GM12878 (cell line): ENCODE measurements around the gene PTP4A1. TPM values are rescaled to one million over a fixed set of nuclear protein-coding genes. Genes with fewer than 3 reads are reported as not detected.

ENCODE experiments used
- BHLHE40 ChIP-seq, 2 experiments: fragments of 450-650 bp in 1 of 2; IDR thresholded peaks; 2 replicates each; pipeline ENCODE4 v1.6.1; 2011 to 2017; ENCODE audit warnings: low read depth in 2 of 2, borderline replicate concordance in 1 of 2, improper control_type of control experiment in 1 of 2, low read length in 1 of 2, mild to moderate bottlenecking in 1 of 2
- CBFB ChIP-seq: IDR thresholded peaks from 2 replicates; pipeline ENCODE4 v1.6.1; 2016; ENCODE audit warnings: antibody characterized with exemption, low read depth
- CBX5 ChIP-seq: sonication (generic); IDR thresholded peaks from 2 replicates; pipeline ENCODE4 v1.6.1; 2016; ENCODE audit warnings: low read depth, moderate library complexity, mild to moderate bottlenecking, inconsistent platforms
- CREM ChIP-seq: IDR thresholded peaks from 2 replicates; pipeline ENCODE4 v1.6.1; 2014; ENCODE audit warnings: antibody characterized with exemption, low read depth
- DPF2 ChIP-seq: fragments of 450-650 bp; IDR thresholded peaks from 2 replicates; pipeline ENCODE4 v1.6.1; 2017; ENCODE audit warnings: mild to moderate bottlenecking
- E4F1 ChIP-seq: fragments of 450-650 bp; IDR thresholded peaks from 2 replicates; pipeline ENCODE4 v1.6.1; 2018; ENCODE audit warnings: borderline replicate concordance, mild to moderate bottlenecking; ENCODE audit not compliant: partially characterized antibody
- ESRRA ChIP-seq: IDR thresholded peaks from 2 replicates; pipeline ENCODE4 v1.6.1; 2012; ENCODE audit warnings: mild to moderate bottlenecking, low read length, improper control_type of control experiment
- ETV6 ChIP-seq, 2 experiments: fragments of 450-650 bp in 1 of 2; IDR thresholded peaks in 1 of 2; conservative IDR thresholded peaks in 1 of 2; 2 replicates each; pipeline ENCODE4 v1.6.1; 2014; ENCODE audit warnings: antibody characterized with exemption in 1 of 2, borderline replicate concordance in 1 of 2, low read depth in 1 of 2, mild to moderate bottlenecking in 1 of 2, moderate library complexity in 1 of 2
- FOXK2 ChIP-seq: fragments of 450-650 bp; IDR thresholded peaks from 2 replicates; pipeline ENCODE4 v1.6.1; 2017; ENCODE audit warnings: mild to moderate bottlenecking, moderate library complexity
- IKZF1 ChIP-seq: fragments of 450-650 bp; conservative IDR thresholded peaks from 2 replicates; pipeline ENCODE4 v1.6.1; 2017; ENCODE audit warnings: antibody characterized with exemption, mild to moderate bottlenecking
- MAX ChIP-seq: IDR thresholded peaks from 2 replicates; pipeline ENCODE4 v1.6.1; 2012; ENCODE audit warnings: low read depth, low read length, improper control_type of control experiment
- MYB ChIP-seq: fragments of 150-350 bp; IDR thresholded peaks from 2 replicates; pipeline ENCODE4 v1.6.1; 2014; ENCODE audit warnings: mild to moderate bottlenecking, low read depth, low read length, borderline replicate concordance
- NFIC ChIP-seq: IDR thresholded peaks from 2 replicates; pipeline ENCODE4 v1.6.1; 2012; ENCODE audit warnings: low read depth, mild to moderate bottlenecking, inconsistent platforms, low read length, moderate library complexity
- NFYB ChIP-seq: IDR thresholded peaks from 2 replicates; pipeline ENCODE4 v1.6.1; 2011; ENCODE audit warnings: low read depth, mild to moderate bottlenecking, low read length, improper control_type of control experiment, moderate library complexity; ENCODE audit not compliant: insufficient read depth
- NRF1 ChIP-seq: conservative IDR thresholded peaks from 2 replicates; pipeline ENCODE4 v1.6.1; 2011; ENCODE audit warnings: mild to moderate bottlenecking, low read depth, low read length, improper control_type of control experiment
- PKNOX1 ChIP-seq: fragments of 450-650 bp; IDR thresholded peaks from 2 replicates; pipeline ENCODE4 v1.6.1; 2016; ENCODE audit warnings: mild to moderate bottlenecking
- POU2F2 ChIP-seq: IDR thresholded peaks from 3 replicates; pipeline ENCODE4 v1.6.1; 2011; ENCODE audit warnings: low read depth, mild to moderate bottlenecking, low read length, borderline replicate concordance
- RBBP5 ChIP-seq: fragments of 200-600 bp; sonication (generic); conservative IDR thresholded peaks from 2 replicates; pipeline ENCODE4 v1.6.1; 2016
- TCF7 ChIP-seq: IDR thresholded peaks from 2 replicates; pipeline ENCODE4 v1.6.1; 2014; ENCODE audit warnings: antibody characterized with exemption, borderline replicate concordance
- ZNF217 ChIP-seq: fragments of 450-650 bp; IDR thresholded peaks from 2 replicates; pipeline ENCODE4 v1.6.1; 2017; ENCODE audit warnings: antibody characterized with exemption, mild to moderate bottlenecking
- polyA plus RNA-seq, 11 experiments: library from polyadenylated mRNA; depleted of rRNA in 4 of 11; unstranded in 6 of 11; stranded (reverse) in 5 of 11; fragments of >200 nt; fragmentation: Nextera tagmentation in 4 of 11; fragmentation: Illumina TruSeq in 1 of 11; extraction: Ambion mirVana in 4 of 11; extraction: Trizol in 1 of 11; gene quantifications; 1 replicate in 1 of 11; 2 replicates in 10 of 11; pipeline versions ENCODE4 v1.2.1 to v1.2.3, GENCODE V29; 2011 to 2016; ENCODE audit warnings: inconsistent platforms in 2 of 11, missing spikeins in 2 of 11, low read depth in 1 of 11
- total RNA-seq, 4 experiments: library from RNA; depleted of rRNA in 3 of 4; stranded (reverse); fragments of >200 nt in 3 of 4; fragmentation: Illumina TruSeq in 1 of 4; extraction: Trizol in 1 of 4; gene quantifications; 2 replicates each; pipeline versions ENCODE4 v1.2.1 to v1.2.3, GENCODE V29; 2013 to 2021
- TF ChIP-seq, protein P1 (sequence below): fragments of 450-650 bp; IDR thresholded peaks from 2 replicates; pipeline ENCODE4 v1.6.1; 2017; ENCODE audit warnings: mild to moderate bottlenecking

Gene PTP4A1
- total and polyA plus RNA-seq, 10 of the 15 experiments (the other 5 are each of a cell fraction or from before 2014, with no cell fraction given) = 8.5 to 190 (median 46.4) TPM; not detected in 2

DNA sequence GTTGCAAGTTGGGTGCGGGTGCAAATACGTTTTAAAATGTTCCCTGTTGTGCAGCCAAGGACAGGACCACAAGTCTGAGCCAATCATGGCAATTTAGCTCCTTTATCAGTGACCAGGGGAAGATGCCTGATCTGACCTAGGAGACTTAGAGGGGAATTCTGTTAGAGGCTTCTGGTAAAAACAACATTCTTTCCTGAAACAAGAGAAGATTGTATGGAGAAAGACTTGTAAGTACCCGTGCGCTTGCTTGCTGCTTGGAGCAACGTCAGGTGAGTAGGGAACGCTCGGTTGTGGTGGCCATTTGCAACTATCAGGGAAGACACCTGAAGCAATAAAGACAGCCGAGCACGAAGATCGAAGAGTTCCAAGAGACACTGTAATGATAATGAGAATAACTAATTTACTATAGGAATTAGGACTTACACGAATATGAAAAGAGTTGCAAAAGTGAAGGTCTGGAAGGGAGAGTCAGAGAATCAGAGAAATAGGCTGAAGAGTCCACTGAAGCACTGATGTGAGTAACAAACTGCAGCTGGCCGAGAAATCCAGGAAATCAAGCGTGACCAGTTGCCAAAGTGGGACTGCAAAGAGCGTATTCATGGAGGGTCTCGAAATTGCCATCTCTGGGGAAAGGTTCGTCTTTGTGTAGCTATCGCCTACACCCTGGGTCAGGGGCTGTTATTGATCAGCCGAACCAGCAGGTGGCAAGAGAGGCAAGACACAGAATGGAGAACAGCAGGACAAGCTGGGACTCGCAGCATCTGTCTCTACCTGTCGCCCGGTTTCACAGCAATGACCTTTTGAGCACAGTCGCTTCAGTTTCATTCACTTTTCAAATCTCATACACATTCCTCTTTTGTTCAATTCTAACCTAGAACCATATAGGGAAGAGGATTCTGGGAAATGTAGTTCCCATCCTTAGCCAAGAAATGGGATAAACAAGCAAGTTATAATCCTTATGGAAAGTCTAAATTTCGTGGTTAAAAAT is 26.1 kb downstream of the PTP4A1 start (continued):
- TF ChIP-seq PKNOX1 (no peak), CBX5 (no peak), NFIC (no peak), NRF1 (no peak), MYB (no peak), IKZF1 (peak; percentile 56), RBBP5 (no peak), DPF2 (0 out of 2 replicates have a peak, but pooled peaks have one; percentile 19), POU2F2 (no peak), ZNF217 (no peak), CREM (peak; percentile 45; the same call in 1 of the 2 replicates), TCF7 (no peak), MAX (no peak), ETV6 (conservative IDR thresholded peaks at IDR 0.05 in 1 of 2, IDR thresholded peaks at IDR 0.05 in 1 of 2; ENCODE audit: borderline replicate concordance in 1 of 2, low read depth in 1 of 2) (no peak), ESRRA (no peak), E4F1 (no peak), CBFB (0 out of 2 replicates have a peak, but pooled peaks have one; percentile 59), FOXK2 (peak; percentile 46), BHLHE40 (IDR thresholded peaks at IDR 0.05; ENCODE audit: borderline replicate concordance in 1 of 2, low read depth in 2 of 2, low read length in 1 of 2) (no peak), NFYB (no peak)
- TF ChIP-seq, protein P1, sequence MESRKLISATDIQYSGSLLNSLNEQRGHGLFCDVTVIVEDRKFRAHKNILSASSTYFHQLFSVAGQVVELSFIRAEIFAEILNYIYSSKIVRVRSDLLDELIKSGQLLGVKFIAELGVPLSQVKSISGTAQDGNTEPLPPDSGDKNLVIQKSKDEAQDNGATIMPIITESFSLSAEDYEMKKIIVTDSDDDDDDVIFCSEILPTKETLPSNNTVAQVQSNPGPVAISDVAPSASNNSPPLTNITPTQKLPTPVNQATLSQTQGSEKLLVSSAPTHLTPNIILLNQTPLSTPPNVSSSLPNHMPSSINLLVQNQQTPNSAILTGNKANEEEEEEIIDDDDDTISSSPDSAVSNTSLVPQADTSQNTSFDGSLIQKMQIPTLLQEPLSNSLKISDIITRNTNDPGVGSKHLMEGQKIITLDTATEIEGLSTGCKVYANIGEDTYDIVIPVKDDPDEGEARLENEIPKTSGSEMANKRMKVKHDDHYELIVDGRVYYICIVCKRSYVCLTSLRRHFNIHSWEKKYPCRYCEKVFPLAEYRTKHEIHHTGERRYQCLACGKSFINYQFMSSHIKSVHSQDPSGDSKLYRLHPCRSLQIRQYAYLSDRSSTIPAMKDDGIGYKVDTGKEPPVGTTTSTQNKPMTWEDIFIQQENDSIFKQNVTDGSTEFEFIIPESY = no peak
